NCI-H1092 treated with DMSO at 0.1 percent for 48 hours (cell line): ENCODE results near the gene SLC31A2.
"Not testable (repeated sequence)": the region's sequence is repeated elsewhere in the genome, so short reads cannot be mapped to it uniquely, and the experiment has no call there.

Experiments used
- DNase-seq: peaks from one replicate; lab custom pipeline; 2025; lab: John Stamatoyannopoulos, UW

SLC31A2 gene

GRCh38 chr9:113150670-113151611, at the start of gene SLC31A2:
SLC31A2 (plus strand) TSS chr9:113151007; CDS start chr9:113151075, 68 bp downstream.
- peak; percentile 86 for DNase-seq

DNA sequence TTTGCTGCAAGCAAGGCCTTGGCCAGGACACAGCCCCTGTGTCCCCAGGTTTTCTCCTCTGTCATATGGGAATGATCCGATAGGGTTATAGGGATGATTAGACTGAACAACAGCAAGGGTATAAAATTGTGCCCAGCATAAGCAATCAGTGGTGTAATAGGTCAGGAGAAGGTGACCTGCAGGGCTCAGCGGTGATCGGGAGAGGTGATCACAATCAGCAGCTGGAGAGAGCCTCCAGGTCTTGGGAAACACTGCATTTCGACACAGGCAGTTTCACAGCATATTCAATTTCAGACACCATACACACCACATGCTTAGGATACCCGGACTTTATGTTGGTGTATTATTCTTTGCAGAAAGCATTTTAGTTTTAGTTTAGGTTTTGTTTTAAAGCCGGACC, 45.5 kb upstream of the SLC31A2 start:
- not testable (repeated sequence) for DNase-seq

DNA sequence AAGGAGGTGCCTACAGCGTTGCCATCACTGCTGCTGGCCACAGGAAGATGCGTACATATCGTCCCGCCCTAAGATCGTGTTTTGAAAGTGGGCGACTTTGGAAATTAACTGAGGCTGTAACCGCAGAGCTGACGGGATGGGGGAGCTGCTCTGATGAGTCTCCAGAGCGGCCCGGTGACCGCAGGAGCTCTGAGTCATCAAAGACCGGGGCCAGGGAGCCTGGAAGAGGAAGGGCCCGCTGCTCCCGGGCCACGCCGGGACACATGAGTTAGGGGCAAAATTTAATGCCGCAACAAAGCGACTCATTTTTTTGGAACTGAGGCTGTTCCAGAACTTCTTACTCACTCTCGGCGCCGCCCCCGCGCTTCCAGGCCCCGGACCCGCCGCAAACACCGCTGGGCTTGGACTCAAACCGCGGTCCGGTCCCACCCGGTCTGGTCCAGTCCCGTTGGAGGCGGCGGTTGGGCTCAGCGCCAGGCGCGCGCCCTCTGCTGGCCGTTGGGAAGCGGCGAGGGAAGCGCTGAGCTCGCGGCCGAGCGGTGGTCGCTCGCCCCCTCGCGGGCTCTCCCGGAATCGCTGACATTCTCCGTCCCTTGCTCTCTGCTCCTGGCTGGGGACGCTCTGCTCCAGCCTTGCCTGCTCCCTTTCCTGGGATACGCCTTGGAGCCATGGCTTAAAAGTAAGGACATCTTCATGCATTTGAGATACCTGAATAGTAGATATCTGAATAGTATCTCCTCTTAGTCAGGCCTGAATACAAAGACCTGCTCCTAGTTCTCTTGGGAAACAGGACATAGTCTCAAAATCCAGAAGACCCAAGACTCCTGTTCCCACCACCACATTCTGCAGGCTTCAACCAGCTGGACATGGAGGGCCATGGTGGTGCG, 39.5 kb upstream of the SLC31A2 start:
- DNase-seq, result not testable (repeated sequence)

GRCh38 chr9:113112706-113113510, 37.9 kb upstream of the SLC31A2 start:
- DNase-seq, result peak; percentile 14

GRCh38 chr9:113118829-113119228, 32.0 kb upstream of the SLC31A2 start:
- not testable (repeated sequence) for DNase-seq

- no peak for DNase-seq
These were observed 25.3 kb upstream of the SLC31A2 start for GRCh38 chr9:113125386-113126035.

DNA sequence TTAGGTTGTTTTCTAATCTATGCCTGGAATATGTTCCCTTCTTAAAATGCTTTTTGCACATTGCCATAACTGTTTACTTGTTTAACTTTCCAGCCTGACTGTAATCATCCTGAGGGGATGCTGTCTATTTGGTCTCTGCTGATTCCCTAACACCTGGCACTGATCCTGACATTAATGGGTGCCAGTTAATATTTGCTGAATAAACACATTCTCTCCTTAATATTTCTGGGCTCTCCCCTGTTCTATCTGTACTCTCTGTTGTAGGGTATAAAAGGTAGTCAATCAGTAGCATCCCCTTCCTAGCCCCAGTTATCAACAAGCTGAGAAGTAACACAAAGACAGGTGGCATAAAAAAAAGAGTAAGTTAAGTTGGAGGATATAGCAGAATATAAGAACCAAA, 21.3 kb upstream of the SLC31A2 start:
- no peak for DNase-seq

DNA sequence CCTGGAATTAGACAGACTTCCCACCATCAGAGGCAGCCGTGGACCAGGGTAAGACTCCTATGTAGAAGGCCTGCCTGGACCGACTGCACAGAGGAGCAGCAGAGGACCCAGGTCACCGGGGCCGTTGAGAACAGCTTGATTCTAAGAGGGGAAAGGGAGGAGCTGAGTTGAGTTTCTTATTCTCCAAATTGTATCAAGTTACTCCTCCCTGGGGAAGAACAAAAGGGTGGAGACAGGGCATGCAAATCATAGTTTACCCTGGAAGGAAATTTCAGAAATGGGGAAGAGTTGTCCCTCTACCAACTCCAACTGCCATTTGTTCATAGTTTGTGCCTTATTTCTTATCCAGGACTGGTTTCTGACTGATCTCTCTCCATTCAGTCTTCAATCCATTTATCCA, 20.9 kb upstream of the SLC31A2 start:
- no peak for DNase-seq

GRCh38 chr9:113131689-113132151, 19.1 kb upstream of the SLC31A2 start:
- DNase-seq, result no peak

DNA sequence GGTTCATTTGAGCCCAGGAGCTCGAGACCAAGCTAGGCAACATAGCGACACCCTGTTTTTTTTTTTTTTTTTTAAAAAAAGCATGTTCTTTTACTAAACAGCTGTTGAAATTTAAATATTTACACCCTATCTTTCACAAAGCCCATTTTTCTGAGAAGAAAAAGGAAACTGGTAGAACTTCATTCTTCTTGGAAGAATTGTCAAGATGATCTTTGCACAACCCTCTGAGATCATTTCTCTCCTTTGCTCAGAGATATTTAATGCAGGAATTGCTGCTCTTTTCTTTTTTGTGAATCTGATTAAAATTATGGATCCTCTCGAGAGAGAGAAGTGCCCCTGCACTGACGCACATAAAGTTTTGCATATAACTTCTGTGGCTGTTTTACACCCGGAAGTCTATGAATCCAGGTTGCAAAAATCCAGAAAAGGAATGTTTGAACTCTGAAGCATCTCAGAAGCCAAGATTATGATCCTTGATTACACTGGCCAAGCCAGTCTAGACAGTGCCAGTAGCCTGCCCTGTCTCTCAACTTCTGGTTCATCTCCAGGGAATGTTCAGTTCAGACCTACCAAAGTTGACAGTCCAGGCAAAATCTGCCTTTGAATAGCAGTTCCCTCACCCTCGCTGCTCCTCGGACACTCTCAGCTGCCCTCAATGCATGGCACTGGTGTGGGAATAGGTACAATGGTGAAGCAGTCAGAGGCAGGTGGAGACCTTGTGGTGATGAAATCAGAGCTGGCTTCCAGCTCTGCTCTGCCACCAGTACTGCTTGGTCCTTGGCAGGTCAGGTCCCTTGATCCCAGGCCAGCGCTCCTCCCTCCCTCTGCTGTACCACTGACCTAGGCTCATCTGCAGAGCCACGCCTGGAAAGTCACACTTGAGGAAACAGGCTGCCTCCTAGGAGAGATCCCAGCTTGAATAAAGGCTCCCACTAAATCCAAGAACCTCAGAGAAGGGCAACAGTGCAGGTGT, 13.3 kb upstream of the SLC31A2 start:
- DNase-seq, result no peak

DNA sequence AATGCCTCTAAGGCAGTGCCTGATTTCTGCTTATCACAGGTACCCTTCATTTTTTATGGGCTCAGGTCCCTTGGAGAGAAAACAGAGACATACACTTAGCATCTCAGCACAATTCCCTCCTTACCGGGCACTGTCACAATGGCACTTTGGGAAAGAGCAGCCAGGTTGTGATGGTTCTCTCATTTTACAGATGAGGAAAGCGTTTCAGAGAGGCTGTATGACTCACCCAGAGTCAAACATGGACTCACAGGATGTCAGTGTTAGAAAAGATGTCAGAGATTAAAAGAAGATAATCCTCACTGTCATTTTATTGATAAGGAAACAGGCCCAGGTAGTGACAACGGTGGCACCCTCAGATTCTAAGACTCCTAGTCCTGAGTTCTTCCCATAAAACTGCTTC, 12.0 kb upstream of the SLC31A2 start:
- DNase-seq, result no peak

- no peak for DNase-seq
These were observed 11.5 kb upstream of the SLC31A2 start for GRCh38 chr9:113139225-113139829.

DNA sequence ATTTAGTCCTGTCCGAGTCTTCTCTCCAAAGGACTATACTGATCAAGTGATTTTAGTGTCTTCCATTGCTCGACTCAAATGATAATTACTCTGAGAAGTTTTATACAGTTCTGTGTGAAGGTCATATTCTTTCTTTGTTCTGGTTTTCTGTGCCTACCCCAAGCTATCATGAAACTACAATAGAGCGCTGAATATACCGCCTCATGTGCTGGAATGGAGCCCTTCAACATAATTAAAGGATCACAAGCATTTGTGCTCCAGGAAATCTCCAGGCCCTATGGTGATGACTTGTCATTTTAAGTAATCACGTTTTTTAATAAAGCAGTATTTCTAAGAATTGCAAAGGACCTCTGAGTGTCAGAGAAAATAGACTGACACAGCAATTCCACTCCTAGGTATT, 10.9 kb upstream of the SLC31A2 start:
- DNase-seq, result no peak

DNA sequence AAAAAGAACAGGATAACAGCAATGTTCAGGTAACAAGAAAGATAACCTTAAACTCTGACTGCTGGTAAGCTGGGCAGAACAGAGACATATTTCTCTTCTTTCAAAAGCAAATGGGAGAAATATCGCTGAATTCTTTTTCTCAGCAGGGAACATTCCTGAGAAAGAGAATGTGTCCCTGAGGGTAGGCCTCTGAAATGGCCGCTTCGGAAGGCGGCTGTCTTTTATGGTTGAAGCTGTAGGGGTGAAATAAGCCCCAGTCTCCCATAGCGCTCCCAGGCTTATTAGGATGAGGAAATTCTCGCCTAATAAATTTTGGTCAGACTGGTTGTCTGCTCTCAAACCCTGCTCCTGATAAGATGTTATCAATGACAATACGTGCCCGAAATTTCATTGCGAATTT, 9.9 kb upstream of the SLC31A2 start:
- DNase-seq, result not testable (repeated sequence)

DNA sequence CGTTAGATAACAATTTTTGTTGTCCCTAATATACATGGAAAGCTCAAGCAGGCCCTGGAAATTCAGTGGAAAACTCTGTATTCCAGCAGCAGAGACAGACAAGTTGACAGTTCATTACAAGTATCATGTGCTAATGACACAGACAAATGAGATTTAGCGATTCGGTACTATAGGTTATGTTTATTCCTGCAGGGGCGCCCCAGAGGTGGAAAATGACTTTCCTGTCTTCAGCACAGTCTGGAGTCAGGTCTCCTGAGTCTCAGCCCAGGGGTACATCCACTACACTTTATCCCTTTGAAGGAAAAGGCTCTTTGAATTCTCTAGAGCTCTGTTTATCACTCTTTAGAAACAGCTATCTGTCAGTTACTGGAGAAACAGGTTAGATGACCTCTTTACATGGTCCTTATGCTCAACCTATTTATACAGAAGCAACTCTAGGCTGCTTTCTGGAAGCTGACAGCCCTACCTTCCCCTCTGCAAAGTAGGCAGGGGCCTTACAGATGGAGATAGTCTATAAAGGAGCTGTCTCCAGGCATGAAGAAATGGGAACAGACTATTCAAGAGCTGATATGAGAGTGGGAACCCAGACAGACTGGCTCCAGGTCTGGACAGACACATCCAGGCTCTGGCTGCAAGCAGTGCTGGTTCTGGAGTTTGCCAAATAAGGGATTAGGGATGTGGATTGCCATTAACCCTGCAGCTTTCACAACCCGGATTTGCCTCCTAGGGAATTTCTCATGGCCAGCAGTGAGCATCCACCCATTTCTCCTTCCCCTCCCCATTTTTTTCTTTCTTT, 7.2 kb upstream of the SLC31A2 start:
- no peak for DNase-seq

DNA sequence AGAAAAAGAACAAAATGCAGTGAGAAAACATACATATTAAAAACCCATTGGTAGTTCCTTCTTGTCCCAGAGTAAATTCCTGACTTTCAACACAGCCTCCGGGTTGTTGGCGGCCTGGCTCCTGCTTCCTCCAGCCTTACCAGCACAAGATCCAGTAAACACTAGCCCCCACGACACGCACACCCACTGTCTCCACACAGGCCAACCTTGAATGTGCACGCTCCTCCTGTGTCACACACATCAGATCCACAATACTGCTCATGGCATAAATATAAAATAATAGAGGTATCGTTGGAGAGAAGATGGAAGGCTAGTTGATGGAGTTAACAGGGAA, 2.5 kb upstream of the SLC31A2 start:
- no peak for DNase-seq

- no peak for DNase-seq
These were observed 1.9 kb upstream of the SLC31A2 start for GRCh38 chr9:113148781-113149510.

DNA sequence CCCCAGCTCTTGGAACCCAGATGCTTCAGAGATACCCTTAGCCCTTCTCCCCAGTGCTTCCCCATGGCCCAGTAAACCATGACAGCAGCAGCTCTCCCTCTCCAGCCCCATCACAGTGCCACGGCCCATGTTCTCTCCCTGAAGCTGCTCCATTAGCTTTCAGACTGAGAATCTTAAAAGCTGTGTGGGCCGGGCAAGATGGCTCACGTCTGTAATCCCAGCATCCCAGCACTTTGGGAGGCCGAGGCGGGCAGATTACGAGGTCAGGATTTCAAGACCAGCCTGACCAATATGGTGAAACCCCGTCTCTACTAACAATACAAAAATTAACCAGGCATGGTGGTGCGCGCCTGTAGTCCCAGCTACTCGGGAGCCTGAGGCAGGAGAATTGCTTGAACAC, 1.2 kb upstream of the SLC31A2 start:
- not testable (repeated sequence) for DNase-seq
